Right atrium auricular region (tissue), 2 donors: ENCODE measurements around the gene DTX4. TPM values are rescaled to one million over a fixed set of nuclear protein-coding genes. Genes with fewer than 3 reads are reported as not detected.

ENCODE experiments used
- DNase-seq: peaks from one replicate; pipeline ENCODE4 v3.0.0-alpha.2; 2019; ENCODE audit warnings: low spot score
- H3K27ac ChIP-seq, 2 donors: fragments of 200-600 bp; sonication (generic); 1 replicate in 1 of 2; 2 replicates in 1 of 2; pipeline ENCODE4 v1.5.1; 2016 to 2019
- H3K27me3 ChIP-seq, 2 donors: fragments of 200-600 bp; sonication (generic); one replicate each; pipeline versions ENCODE4 v1.5.1 to v1.6.0; 2017 to 2019
- H3K36me3 ChIP-seq: fragments of 200-600 bp; sonication (generic); one replicate; pipeline ENCODE4 v1.5.1; 2016
- H3K4me1 ChIP-seq, 2 donors: fragments of 200-600 bp; sonication (generic); one replicate each; pipeline versions ENCODE4 v1.5.1 to v1.6.0; 2017 to 2019
- H3K4me3 ChIP-seq, 2 donors: fragments of 200-600 bp; sonication (generic); 1 replicate in 1 of 2; 2 replicates in 1 of 2; pipeline ENCODE4 v1.5.1; 2017 to 2019; ENCODE audit warnings: mild to moderate bottlenecking in 1 of 2, moderate library complexity in 1 of 2
- H3K9me3 ChIP-seq, 2 donors: fragments of 200-600 bp; sonication (generic); one replicate each; pipeline ENCODE4 v1.5.1; 2019
- CTCF ChIP-seq, 2 donors: fragments of 200-600 bp; sonication (generic); IDR thresholded peaks; one replicate each; pipeline ENCODE4 v1.5.1; 2019; ENCODE audit warnings: antibody characterized with exemption in 2 of 2
- total RNA-seq, 2 donors: library from RNA; depleted of rRNA; stranded (reverse); fragments of >200 nt; gene quantifications; one replicate each; pipeline ENCODE4 v1.1.0, GENCODE V29; 2016

DTX4 gene
- total RNA-seq, 2 donors from 2014 or later: 1.0 to 2.1 TPM

GRCh38 chr11:59214141-59214893 is 42.4 kb downstream of the DTX4 start:
- H3K9me3 ChIP-seq: no peaks in the 10 kb centered on the region
- no peak overlapping the region for H3K27ac ChIP-seq
- TF ChIP-seq CTCF (IDR thresholded peaks at IDR 0.05): no peak
- H3K36me3 ChIP-seq: no peaks in the 10 kb centered on the region
- H3K4me3 ChIP-seq: no peak overlapping the region
- no peak for DNase-seq
- H3K27me3 ChIP-seq: no peaks in the 10 kb centered on the region
- no peaks in the 10 kb centered on the region for H3K4me1 ChIP-seq

GRCh38 chr11:59216641-59217564 is 45.0 kb downstream of the DTX4 start:
- DNase-seq: no peak
- H3K4me1 ChIP-seq: no peaks in the 10 kb centered on the region
- no peaks in the 10 kb centered on the region for H3K27me3 ChIP-seq
- H3K9me3 ChIP-seq: no peaks in the 10 kb centered on the region
- peak overlapping the region in 1 of 2 donors; percentile 13 for H3K27ac ChIP-seq
- no peak for TF ChIP-seq CTCF (IDR thresholded peaks at IDR 0.05)
- no peak overlapping the region for H3K4me3 ChIP-seq
- H3K36me3 ChIP-seq: no peaks in the 10 kb centered on the region

- DNase-seq: no peak
- Histone ChIP-seq H3K9me3 (no peaks in the 10 kb centered on the region), H3K27ac (no peak overlapping the region), H3K36me3 (no peaks in the 10 kb centered on the region), H3K4me3 (no peak overlapping the region), H3K4me1 (no peaks in the 10 kb centered on the region), H3K27me3 (no peaks in the 10 kb centered on the region)
- no peak for TF ChIP-seq CTCF (IDR thresholded peaks at IDR 0.05)
These were observed 46.4 kb downstream of the DTX4 start for GRCh38 chr11:59218319-59218718.

GRCh38 chr11:59218893-59219292 is 47.0 kb downstream of the DTX4 start:
- Histone ChIP-seq H3K27ac (no peak overlapping the region), H3K9me3 (no peaks in the 10 kb centered on the region), H3K4me3 (no peak overlapping the region), H3K27me3 (no peaks in the 10 kb centered on the region), H3K36me3 (no peaks in the 10 kb centered on the region), H3K4me1 (peaks cover 0 to 5% of the 10 kb centered on the region in 2 donors)
- no peak for TF ChIP-seq CTCF (IDR thresholded peaks at IDR 0.05)
- no peak for DNase-seq

- H3K9me3 ChIP-seq: no peaks in the 10 kb centered on the region
- no peak overlapping the region for H3K27ac ChIP-seq
- DNase-seq: no peak
- no peaks in the 10 kb centered on the region for H3K27me3 ChIP-seq
- H3K4me1 ChIP-seq: peaks cover 0 to 14% of the 10 kb centered on the region in 2 donors
- no peak for TF ChIP-seq CTCF (IDR thresholded peaks at IDR 0.05)
- H3K4me3 ChIP-seq: no peak overlapping the region
- no peaks in the 10 kb centered on the region for H3K36me3 ChIP-seq
These were observed 47.9 kb downstream of the DTX4 start for GRCh38 chr11:59219836-59220235.
